HG03175 (cell line): ENCODE results near the gene USP1.

Experiments used
- ATAC-seq: cut with Tn5 transposase; IDR thresholded peaks from one replicate; pipeline ENCODE4 v1.9.1; 2021; ENCODE audit warnings: mild to moderate bottlenecking, moderate library complexity; ENCODE audit not compliant: unreplicated experiment

Gene USP1

GRCh38 chr1:62481681-62482080, 44.8 kb downstream of the USP1 start:
- ATAC-seq = no peak

- ATAC-seq = no peak
Measured at GRCh38 chr1:62484824-62485468, 48.1 kb downstream of the USP1 start.

GRCh38 chr1:62487956-62488355, 51.1 kb downstream of the USP1 start:
- ATAC-seq = no peak

- no peak for ATAC-seq
Measured at GRCh38 chr1:62492521-62492920, 55.7 kb downstream of the USP1 start.

- no peak for ATAC-seq
Measured at GRCh38 chr1:62493656-62494055, 56.8 kb downstream of the USP1 start.

GRCh38 chr1:62494137-62494536, 57.3 kb downstream of the USP1 start:
- ATAC-seq = no peak

- no peak for ATAC-seq
Measured at GRCh38 chr1:62500210-62500609, 63.4 kb downstream of the USP1 start.
